GM21786 (cell line): ENCODE results near the gene PLSCR4.
"Not testable (repeated sequence)": the region's sequence is repeated elsewhere in the genome, so short reads cannot be mapped to it uniquely, and the experiment has no call there.

ENCODE experiments used
- ATAC-seq: cut with Tn5 transposase; IDR thresholded peaks from one replicate; pipeline ENCODE4 v1.9.1; 2021; ENCODE audit not compliant: unreplicated experiment

Gene PLSCR4

GRCh38 chr3:146247911-146248310 lies 3.0 kb downstream of the PLSCR4 start:
- no peak for ATAC-seq

GRCh38 chr3:146246526-146246925 lies 4.4 kb downstream of the PLSCR4 start:
- ATAC-seq, result no peak

GRCh38 chr3:146243559-146243958 lies 7.3 kb downstream of the PLSCR4 start:
- ATAC-seq, result no peak

GRCh38 chr3:146241523-146242240 lies 9.2 kb downstream of the PLSCR4 start:
- no peak for ATAC-seq

GRCh38 chr3:146233487-146233886 lies 17.4 kb downstream of the PLSCR4 start:
- ATAC-seq, result no peak

GRCh38 chr3:146227486-146227885 lies 23.4 kb downstream of the PLSCR4 start:
- ATAC-seq, result no peak

GRCh38 chr3:146226881-146227280 lies 24.0 kb downstream of the PLSCR4 start:
- no peak for ATAC-seq

- not testable (repeated sequence) for ATAC-seq
Measured at GRCh38 chr3:146225458-146225857, 25.4 kb downstream of the PLSCR4 start.

- ATAC-seq, result no peak
Measured at GRCh38 chr3:146223401-146224373, 27.2 kb downstream of the PLSCR4 start.

GRCh38 chr3:146222204-146223046 lies 28.5 kb downstream of the PLSCR4 start:
- ATAC-seq, result no peak

GRCh38 chr3:146221276-146221675 lies 29.6 kb downstream of the PLSCR4 start:
- ATAC-seq, result no peak

GRCh38 chr3:146218880-146219866 lies 31.7 kb downstream of the PLSCR4 start:
- ATAC-seq, result no peak

- no peak for ATAC-seq
Measured at GRCh38 chr3:146217324-146217723, 33.6 kb downstream of the PLSCR4 start.

GRCh38 chr3:146214493-146214892 lies 36.4 kb downstream of the PLSCR4 start:
- no peak for ATAC-seq

GRCh38 chr3:146209371-146209770 lies 41.5 kb downstream of the PLSCR4 start:
- ATAC-seq, result no peak

- no peak for ATAC-seq
Measured at GRCh38 chr3:146203776-146204175, 47.1 kb downstream of the PLSCR4 start.

- no peak for ATAC-seq
Measured at GRCh38 chr3:146200461-146201220, 50.3 kb downstream of the PLSCR4 start.

- ATAC-seq, result no peak
Measured at GRCh38 chr3:146199762-146200161, 51.1 kb downstream of the PLSCR4 start.

- no peak for ATAC-seq
Measured at GRCh38 chr3:146196789-146197188, 54.1 kb downstream of the PLSCR4 start.
